ENCODE measurements around the gene SRPRB.

SRPRB gene

DNA sequence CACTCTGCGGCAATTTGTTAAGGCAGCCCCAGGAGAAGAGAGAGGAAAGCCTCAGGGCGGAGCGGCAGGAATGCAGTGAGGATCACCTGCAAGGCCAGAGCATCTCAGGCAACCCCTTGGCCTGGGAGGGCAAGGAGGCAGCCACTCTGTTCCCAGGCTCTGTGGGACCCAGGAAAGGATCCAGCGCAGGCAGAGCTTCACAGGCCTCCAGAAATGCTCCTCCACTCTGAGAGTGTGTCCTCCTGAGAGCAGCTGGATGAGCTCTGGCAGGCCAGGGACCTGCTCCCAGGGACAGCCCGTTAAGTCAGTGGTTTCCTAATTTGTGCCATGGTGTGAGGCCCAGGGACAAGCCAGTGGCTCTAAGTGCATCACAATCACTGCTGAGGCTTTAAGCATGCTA, 54.9 kb downstream of the SRPRB start:
- H2AFZ ChIP-seq (ENCODE audit: low read length) = no peak overlapping the region
- H3K79me2 ChIP-seq (ENCODE audit: low read length) = no peaks in the 10 kb centered on the region
- H3K9me3 ChIP-seq (replicated peaks; ENCODE audit: insufficient read depth, low read length) = no peaks in the 10 kb centered on the region
- no peaks in the 10 kb centered on the region for H3K9me2 ChIP-seq (replicated peaks; ENCODE audit: insufficient read depth, low read length)
- no peaks in the 10 kb centered on the region for H3F3A ChIP-seq (ENCODE audit: insufficient read depth, low read length)
- no peak overlapping the region for H3K9ac ChIP-seq (ENCODE audit: low read length)
- H3K4me3 ChIP-seq (ENCODE audit: low read length) = no peak overlapping the region
- H3K4me2 ChIP-seq (ENCODE audit: low read depth, low read length) = no peak overlapping the region
- no peaks in the 10 kb centered on the region for H3K27me3 ChIP-seq (replicated peaks; ENCODE audit: insufficient read depth, low read length)
- TF ChIP-seq EZH2phosphoT487 (IDR thresholded peaks at IDR 0.05; ENCODE audit: low read length) (no peak), EZH2 (optimal IDR thresholded peaks at IDR 0.05; ENCODE audit: low read depth, low read length) (no peak)
- TF ChIP-seq, protein P1, sequence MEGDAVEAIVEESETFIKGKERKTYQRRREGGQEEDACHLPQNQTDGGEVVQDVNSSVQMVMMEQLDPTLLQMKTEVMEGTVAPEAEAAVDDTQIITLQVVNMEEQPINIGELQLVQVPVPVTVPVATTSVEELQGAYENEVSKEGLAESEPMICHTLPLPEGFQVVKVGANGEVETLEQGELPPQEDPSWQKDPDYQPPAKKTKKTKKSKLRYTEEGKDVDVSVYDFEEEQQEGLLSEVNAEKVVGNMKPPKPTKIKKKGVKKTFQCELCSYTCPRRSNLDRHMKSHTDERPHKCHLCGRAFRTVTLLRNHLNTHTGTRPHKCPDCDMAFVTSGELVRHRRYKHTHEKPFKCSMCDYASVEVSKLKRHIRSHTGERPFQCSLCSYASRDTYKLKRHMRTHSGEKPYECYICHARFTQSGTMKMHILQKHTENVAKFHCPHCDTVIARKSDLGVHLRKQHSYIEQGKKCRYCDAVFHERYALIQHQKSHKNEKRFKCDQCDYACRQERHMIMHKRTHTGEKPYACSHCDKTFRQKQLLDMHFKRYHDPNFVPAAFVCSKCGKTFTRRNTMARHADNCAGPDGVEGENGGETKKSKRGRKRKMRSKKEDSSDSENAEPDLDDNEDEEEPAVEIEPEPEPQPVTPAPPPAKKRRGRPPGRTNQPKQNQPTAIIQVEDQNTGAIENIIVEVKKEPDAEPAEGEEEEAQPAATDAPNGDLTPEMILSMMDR (IDR thresholded peaks at IDR 0.05; ENCODE audit: low read length) = no peak
- H3K36me3 ChIP-seq (replicated peaks; ENCODE audit: insufficient read depth, low read length) = no peaks in the 10 kb centered on the region
- H3K27ac ChIP-seq (ENCODE audit: low read length) = no peak overlapping the region
- H4K20me1 ChIP-seq (ENCODE audit: insufficient read depth, low read length) = no peaks in the 10 kb centered on the region
- no peaks in the 10 kb centered on the region for H3K4me1 ChIP-seq (ENCODE audit: low read length)
- no peak for DNase-seq

GRCh38 chr3:133862161-133862560, 56.5 kb downstream of the SRPRB start:
- Histone ChIP-seq H3K4me1 (ENCODE audit: low read length) (no peaks in the 10 kb centered on the region), H3K9me2 (replicated peaks; ENCODE audit: insufficient read depth, low read length) (no peaks in the 10 kb centered on the region), H4K20me1 (ENCODE audit: insufficient read depth, low read length) (no peaks in the 10 kb centered on the region), H3K4me3 (ENCODE audit: low read length) (no peak overlapping the region), H3K27me3 (replicated peaks; ENCODE audit: insufficient read depth, low read length) (no peaks in the 10 kb centered on the region), H3K36me3 (replicated peaks; ENCODE audit: insufficient read depth, low read length) (no peaks in the 10 kb centered on the region), H3K27ac (ENCODE audit: low read length) (no peak overlapping the region), H3K4me2 (ENCODE audit: low read depth, low read length) (no peak overlapping the region), H3K9me3 (replicated peaks; ENCODE audit: insufficient read depth, low read length) (no peaks in the 10 kb centered on the region), H2AFZ (ENCODE audit: low read length) (no peak overlapping the region), H3F3A (ENCODE audit: insufficient read depth, low read length) (no peaks in the 10 kb centered on the region), H3K9ac (ENCODE audit: low read length) (no peak overlapping the region), H3K79me2 (ENCODE audit: low read length) (no peaks in the 10 kb centered on the region)
- TF ChIP-seq EZH2 (optimal IDR thresholded peaks at IDR 0.05; ENCODE audit: low read depth, low read length) (no peak), EZH2phosphoT487 (IDR thresholded peaks at IDR 0.05; ENCODE audit: low read length) (no peak)
- TF ChIP-seq, protein P1 (IDR thresholded peaks at IDR 0.05; ENCODE audit: low read length) = no peak
- DNase-seq = no peak

GRCh38 chr3:133863911-133864310, 58.3 kb downstream of the SRPRB start:
- no peaks in the 10 kb centered on the region for H3K79me2 ChIP-seq (ENCODE audit: low read length)
- TF ChIP-seq, protein P1 (IDR thresholded peaks at IDR 0.05; ENCODE audit: low read length) = no peak
- TF ChIP-seq EZH2 (optimal IDR thresholded peaks at IDR 0.05; ENCODE audit: low read depth, low read length) (no peak), EZH2phosphoT487 (IDR thresholded peaks at IDR 0.05; ENCODE audit: low read length) (no peak)
- no peak overlapping the region for H2AFZ ChIP-seq (ENCODE audit: low read length)
- no peaks in the 10 kb centered on the region for H3K4me1 ChIP-seq (ENCODE audit: low read length)
- no peaks in the 10 kb centered on the region for H3K9me2 ChIP-seq (replicated peaks; ENCODE audit: insufficient read depth, low read length)
- DNase-seq = no peak
- no peak overlapping the region for H3K4me3 ChIP-seq (ENCODE audit: low read length)
- no peak overlapping the region for H3K4me2 ChIP-seq (ENCODE audit: low read depth, low read length)
- no peak overlapping the region for H3K9ac ChIP-seq (ENCODE audit: low read length)
- no peaks in the 10 kb centered on the region for H4K20me1 ChIP-seq (ENCODE audit: insufficient read depth, low read length)
- H3F3A ChIP-seq (ENCODE audit: insufficient read depth, low read length) = no peaks in the 10 kb centered on the region
- H3K27me3 ChIP-seq (replicated peaks; ENCODE audit: insufficient read depth, low read length) = no peaks in the 10 kb centered on the region
- H3K27ac ChIP-seq (ENCODE audit: low read length) = no peak overlapping the region
- H3K36me3 ChIP-seq (replicated peaks; ENCODE audit: insufficient read depth, low read length) = no peaks in the 10 kb centered on the region
- H3K9me3 ChIP-seq (replicated peaks; ENCODE audit: insufficient read depth, low read length) = no peaks in the 10 kb centered on the region

All from MM.1S (cell line).